SHP77 treated with DMSO at 0.1 percent for 48 hours (cell line): ENCODE results near the gene PYGM.

ENCODE experiments used
- DNase-seq: peaks from one replicate; lab custom pipeline; 2025; lab: John Stamatoyannopoulos, UW

PYGM gene

DNA sequence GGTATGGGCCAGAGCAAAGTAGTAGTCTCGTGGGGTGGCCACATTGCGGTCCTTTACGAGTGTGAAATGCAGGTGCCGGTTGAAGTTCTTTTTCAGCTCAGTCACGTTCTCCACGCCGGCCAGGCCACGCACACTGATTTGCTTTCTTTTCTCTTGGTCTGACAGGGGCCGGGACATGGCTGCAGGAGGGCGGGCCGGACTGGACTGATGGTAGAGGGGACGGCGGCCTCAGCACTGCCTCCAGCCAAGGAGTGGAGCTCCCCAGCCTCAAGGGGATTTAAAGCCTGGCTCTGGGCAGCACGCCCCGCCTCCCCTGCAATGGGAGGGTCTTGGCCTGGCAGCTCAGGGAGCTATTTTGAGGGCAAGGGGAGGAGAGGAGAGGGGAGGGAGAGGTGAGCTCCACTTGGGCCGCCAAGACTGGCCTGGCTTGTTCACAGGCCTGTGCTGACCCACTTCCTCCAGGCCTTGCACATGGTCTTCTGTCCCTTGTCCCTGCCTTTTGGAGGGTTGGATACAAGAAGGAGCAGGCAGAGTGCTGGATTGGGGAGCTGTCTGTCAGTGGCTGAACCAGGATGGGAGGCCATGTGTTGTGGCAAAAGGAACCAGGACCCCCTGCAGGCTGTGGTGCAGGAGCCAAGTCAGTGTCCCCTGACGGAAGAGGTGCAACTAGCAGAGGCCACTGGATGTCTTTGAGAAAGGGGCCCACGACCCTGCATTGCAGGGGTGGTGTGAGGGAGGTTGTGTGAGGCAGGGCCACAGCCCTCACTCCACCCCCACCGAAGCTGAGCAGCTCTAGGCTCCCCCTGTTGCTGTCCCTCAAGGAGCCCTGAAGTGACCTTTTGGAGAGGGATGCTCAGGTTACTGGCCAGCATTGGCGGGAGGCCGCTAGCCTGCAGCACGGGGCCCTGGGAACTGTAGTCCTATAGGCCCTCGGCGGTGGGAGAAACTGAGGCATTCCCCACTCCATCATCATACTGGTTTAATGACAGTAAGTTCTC lies at the start of gene PYGM:
TSS of gene PYGM (minus strand) at position 253 of the 998 bp plus-strand sequence. CDS start at position 177, 76 bp downstream.
- DNase-seq, result no peak

DNA sequence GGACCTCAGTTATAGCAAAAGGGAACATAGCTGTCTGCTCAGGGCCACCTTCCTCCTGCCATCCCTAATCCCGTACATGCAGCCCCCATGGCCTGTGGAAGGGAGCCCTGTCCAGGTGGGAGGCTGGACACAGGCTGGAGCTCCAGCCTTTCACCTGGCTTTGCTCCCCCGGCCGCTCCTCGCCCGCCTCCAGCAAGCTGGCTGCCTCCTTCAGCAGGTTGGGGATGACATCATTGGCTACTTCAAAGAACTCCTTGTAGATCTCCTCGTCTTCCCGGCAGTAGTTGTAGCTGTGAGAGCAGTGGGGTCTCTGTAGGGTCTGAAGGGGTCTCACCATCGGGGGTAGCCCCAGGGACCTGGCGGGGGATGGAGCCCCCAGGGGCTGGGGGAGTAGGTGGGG lies 45.7 kb upstream of the PYGM start:
- DNase-seq, result no peak

DNA sequence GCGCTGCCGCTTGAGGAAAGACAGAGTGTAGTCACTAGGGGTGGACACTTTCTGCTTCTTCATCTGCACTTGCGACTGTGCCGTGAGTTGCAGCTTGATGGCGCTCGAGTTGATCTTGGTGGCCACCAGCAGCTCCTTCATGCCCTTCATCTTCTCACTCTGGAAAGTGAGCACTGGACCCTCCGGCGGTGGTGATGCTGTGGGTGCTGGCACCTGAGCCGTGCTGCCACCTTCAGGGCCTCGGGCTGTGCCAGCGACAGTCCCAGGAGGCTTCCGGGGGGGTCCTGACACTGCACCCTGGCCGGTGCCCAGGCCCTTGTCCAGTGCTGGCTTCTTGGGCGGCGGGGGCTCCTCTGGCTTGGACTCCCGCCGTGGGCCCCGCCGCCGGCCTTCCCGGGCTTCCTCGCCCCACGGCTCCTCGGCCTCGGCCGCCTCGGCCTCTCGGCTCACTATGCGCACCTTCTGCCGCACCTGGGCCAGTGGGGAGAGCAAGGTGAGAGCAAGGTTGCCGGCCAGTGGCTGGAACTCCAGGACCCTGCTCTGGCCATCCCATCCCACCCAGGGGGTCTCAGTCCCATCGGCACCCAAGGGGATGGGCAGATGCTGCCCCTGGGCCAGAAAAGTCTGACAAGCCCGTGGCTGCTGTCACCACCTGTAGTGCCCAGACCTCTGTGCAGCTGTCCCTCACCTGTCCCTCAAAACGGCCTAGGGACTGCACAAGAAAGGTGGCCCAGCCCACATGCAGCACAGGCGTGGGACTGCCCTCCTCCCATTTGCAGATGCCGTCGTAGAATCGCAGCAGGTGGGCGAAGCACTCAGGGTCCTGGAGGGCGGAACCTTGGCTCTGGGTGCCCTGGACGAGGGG lies 44.8 kb upstream of the PYGM start:
- no peak for DNase-seq

DNA sequence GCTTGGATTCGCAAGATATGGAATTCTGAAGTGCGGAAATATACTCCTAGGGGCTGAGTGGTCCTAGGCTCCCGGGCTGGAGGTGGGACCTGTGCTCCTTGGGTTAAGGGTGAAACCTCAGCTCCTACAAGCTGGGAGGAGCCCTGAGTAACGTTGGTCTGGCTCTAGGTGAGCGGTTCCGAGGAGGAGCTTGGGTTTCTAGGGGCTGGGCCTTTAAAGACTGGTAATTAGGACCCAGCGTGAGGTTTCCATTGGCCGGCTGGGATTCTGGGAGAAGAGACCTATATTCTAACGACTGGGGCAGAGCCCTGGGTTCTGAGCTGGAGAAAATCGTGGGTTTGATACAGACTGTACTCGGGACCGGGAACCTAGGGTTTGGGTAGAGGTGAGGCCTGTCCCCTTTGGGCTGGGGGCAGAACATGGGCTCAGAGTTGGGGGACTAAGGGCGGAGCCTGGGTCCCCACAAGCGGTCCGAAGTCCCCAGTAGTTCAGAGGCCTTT lies 44.1 kb upstream of the PYGM start:
- no peak for DNase-seq

DNA sequence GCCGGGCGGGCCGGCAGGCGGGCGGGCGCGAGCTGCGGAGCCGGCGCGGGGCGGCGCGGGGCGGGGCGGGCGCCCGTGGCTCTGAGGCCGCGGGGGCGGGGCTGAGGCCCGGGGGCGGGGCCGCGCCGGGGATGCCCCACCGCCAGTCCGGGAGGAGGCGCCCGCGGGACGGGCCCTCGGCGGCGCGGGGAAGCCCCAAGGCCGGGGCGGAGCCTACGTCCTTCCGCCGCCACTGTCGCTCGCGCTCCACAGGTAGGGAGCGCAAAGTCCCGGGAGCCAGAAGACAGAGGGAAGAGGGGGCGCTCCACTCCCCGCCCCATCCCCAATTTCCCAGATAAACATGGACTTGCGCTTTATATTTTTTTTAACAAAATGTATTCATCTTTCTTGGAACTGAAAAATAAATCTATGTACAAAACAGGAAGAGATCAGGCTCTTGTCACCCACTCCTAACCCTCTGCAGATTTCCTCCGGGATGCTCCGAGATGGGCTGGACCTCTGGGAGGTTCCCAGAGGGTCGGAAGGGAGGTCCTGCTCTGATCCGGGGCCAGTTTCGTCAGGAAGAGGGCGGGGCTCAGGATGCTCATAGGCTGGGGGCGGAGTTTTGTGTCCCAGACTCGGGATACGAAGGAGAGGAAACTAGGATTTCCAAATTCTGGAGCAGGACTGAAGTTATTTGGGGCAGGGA lies 43.5 kb upstream of the PYGM start, which contains the start of gene MAP4K2:
TSS of gene MAP4K2 (minus strand) at position 57 of the 688 bp plus-strand sequence. CDS start 65 bp downstream, outside the sequence.
- DNase-seq, result peak; percentile 30

DNA sequence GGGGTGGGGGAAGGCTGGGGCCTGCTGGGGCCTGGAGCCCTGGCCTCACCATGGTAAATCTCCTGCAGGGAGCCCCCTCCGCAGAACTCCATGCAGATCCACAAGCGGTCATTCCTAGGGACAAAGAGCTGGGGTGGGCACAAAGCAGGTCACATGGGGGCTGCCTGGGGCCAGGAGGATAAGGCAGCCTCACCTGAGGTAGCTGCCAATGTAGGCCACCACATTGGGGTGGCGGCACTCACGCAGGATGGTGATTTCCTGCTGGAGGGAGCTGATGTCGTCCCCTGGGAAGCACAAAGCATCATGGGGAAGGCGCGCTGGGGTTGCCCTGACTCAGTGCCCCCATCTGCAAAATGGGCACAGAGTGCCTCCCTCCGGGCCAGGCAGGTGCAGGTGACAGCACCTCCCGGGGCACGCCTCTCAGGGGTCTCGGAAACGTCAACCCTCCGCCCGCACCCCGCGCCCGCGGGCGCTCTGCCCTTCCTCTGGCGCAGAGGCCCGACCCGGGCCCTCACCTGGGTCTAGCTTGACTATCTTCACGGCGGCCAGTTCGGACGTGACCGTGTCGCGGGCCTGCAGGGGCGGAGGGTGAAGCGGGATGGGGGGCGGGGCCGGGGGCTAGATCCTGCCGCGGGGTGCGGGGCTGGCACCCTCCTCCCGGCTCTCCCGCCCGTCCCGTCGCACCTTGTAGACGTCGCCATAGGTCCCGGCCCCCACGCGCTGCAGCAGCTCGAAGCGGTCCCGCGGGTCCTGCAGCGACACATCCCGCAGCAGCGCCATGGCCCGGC lies 42.8 kb upstream of the PYGM start:
- DNase-seq, result no peak

DNA sequence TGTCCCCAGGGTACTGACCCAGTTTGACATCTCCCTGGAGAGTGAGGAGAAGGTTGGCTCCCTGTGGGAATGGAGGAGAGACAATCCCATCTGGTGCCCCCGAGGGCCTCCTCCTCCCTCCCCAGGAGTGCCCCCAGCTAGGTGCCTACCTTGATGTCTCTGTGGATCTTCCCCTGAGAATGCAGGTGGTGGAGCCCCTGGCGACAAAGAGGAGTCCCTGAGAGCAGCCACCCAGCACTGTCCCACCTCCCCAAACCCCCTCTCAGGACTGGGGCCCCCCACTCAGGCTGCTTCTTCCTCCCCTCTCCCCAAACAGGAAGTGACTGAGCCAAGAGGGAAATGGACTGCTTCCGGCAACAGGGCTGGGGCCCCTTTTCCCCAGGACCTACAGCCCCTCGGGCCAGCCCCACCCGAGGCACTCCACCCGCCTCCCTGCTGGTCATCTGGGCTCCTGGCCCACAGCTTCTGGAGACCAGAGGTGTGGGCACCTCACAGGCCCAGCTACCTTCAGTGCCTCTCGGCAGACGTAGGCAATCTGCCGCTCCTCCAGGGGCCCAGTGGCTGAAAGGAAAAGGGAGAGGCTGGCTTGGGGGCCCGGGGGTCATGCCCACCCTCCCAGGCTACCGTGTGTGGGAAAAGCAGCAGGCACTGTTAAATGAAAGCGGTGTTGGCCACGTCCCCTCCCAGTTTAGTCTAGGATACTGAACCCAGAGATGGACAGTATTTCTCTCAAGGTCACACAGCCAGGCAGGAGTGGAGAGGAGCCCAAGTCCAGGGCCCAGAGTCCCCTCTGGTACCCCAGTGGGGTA lies 42.0 kb upstream of the PYGM start:
- DNase-seq, result no peak

DNA sequence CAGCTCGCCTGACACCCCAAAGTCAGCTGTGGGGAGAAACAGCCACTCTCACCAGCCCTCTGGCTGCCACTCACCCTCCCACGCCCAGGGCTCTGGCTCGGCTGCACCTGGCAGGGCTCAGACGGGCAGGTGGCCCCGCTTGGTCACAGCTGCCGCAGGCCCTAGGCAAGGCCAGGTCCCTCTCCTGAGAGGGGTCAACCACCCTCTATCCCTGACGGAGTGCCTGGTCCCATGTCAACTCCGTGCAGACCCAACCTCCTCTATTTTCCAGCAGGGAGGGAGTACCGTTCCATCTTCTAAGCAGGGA lies 41.3 kb upstream of the PYGM start:
- DNase-seq, result no peak

DNA sequence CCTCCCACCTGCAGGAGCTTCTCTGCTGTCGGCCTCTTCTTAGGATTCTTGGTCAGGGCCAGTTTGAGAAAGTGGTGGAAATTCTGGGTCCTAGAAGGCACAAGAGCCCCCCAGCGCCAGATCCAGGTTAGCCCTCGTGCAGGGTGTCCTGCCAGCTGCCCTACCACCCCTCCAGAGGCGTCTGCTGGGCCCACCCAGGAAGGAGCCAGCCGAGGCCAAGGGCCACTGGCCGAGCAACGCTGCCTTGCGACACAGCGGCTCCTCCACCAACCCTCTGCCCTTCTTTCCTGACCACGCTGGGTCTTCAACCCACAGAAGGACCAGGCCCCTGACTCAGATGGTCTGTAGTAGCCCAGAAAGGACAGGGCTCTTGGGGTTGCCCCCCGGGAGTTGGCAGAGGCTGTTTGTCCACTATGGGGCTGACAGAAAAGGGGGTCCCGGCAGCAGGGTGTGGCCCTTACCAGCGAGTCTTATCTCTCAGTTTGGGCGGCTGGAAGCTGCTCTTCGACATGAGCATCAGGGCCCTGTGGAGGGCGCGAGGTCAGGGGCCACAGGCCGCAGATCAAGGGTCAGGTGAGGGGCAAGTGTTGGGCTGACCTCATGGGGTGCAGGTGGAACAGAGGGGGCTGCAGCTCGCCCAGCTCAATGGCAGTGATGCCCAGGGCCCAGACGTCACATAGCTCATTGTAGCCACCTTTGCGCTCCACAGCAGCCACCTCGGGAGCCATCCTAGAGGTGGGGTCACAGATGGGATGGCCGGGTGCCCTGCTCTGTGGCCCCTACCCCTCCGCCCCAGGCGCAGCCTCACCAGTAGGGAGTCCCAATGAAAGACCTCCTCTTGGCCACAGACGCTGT lies 40.8 kb upstream of the PYGM start:
- DNase-seq, result no peak

DNA sequence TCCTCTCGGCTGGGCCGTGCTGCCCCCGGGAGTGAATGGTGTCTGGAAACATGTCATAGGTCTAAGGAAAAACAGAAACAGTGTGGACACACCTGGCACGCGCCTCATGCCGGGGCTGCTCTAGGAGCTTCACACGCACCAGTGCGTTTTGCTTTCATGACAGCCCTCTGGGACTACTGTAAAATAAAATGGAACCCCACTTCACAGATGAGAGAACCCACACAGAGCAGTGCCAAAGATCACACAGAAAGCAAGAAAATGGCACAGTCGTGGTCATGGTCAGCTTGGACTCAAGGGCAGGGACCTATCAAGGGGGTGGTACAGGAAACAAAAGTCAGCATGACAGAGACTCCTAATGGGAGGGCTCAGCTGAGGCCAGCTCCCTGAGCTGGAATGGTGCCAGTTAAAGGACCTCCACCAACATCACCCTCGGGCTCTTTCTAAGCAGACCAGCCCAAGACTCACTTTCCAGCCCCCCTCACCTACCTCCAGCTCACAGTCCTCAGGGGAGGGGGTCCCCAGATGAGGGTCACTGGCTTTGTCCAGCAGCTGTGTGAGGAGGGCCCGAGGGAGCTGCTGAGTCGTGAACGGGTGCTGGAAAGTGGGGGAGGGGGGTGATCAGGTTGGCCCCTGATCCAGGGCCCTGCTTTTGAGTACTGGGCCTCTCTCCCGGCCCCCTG lies 40.0 kb upstream of the PYGM start:
- no peak for DNase-seq

DNA sequence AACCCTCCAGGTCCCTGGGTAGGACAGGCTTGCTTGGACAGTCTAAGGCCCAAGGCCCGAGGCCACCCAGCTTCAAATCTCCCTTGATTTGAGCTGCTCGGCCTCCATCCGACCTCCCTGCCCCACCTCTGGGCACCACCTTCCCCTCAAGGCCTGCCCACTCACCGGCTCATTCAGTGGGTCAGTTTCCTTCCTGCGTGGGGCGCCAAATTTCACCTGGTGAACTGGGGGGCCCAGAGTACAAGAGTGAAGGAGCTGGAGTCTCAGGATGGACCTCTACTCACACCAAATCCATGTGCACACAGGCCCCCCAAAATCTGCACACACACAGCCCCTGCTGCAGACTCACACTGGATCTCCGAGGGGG lies 39.5 kb upstream of the PYGM start:
- no peak for DNase-seq

DNA sequence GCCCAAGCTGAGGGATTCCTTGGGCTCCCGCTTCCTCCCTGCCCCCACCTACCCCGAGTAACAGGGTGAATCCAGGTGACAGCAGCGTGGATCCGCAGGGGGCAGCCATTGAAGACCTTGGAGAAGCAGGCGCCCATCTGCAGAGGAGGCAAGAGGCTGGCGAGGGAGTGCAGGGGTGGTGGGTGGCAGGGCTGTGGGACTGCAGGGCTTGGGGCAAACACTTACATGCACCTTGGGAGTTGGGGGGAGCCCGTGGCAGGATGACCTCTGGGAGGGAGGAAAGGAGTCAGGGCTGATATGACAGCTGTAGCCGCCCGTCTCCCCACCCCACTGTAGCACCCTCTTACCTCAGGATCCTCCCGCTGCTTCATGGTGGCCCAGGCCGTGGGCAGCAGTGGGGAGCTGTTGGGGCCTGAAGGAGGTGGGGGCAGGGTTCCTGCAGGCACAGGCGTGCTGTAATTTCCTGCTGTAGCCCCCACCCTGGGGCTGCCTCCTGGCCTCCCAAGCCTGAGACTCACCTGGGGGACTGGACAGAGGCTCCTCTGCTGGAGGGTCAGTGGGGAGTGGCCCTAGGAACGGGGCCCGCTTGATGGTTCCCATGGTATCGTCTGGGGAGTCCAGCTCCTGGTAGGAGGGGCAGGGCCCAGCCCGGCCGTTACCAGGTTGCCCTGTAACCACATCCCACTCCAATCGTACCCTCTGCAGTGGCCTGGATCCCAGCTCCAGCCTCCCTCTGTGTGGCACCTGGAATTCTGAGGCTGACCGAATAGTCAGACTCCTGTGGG lies 37.2 kb upstream of the PYGM start:
- no peak for DNase-seq

DNA sequence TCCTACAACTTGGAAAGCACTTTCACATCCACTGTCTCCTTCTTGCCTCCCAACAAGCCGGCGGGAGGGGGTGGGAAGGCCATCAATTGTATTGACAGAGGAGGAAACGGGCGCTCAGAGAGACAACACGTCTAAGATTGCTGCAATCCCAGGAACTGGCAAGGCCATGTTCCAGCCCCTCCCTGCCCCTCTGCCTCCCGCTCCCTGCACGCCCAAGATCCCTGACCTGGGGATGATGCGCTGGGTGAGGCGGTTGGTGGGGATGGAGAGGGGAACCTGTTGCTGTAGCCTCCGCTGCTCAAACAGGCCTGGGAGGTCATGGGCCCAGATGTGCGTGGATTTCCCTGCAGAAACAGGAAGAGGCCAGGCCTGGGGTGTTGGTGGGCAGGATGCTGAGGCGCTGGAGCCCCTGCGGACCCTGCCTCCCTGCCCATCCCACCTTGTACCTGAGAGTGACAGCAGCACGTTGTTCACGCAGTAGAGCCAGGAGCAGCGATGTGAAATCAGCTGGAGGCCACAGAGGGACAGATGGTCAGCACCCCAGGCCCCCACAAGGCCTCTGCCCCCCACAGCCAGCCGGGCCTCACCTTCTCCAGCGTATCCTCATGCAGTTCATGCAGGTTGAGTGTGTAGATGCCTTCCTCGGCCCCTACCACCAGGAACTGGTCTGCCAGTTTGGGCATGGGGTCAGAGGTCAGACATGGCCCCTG lies 36.4 kb upstream of the PYGM start:
- DNase-seq, result no peak

DNA sequence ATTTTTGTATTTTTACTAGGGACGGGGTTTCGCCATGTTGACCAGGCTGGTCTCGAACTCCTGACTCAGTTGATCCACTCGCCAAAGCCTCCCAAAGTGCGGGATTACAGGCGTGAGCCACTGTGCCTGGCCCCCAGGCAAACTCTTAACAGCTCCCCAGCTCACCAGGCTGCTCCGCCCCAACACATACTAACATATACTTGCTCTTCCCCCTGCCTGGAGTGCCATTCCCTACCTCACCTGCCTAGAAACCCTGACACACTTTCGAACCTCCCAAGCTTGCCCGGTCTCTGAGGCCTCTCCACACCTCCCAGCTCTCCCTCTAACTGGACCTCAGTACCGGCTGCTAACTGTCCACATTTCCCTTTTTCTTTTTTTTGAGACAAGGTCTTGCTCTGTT lies 34.8 kb upstream of the PYGM start:
- DNase-seq, result no peak

DNA sequence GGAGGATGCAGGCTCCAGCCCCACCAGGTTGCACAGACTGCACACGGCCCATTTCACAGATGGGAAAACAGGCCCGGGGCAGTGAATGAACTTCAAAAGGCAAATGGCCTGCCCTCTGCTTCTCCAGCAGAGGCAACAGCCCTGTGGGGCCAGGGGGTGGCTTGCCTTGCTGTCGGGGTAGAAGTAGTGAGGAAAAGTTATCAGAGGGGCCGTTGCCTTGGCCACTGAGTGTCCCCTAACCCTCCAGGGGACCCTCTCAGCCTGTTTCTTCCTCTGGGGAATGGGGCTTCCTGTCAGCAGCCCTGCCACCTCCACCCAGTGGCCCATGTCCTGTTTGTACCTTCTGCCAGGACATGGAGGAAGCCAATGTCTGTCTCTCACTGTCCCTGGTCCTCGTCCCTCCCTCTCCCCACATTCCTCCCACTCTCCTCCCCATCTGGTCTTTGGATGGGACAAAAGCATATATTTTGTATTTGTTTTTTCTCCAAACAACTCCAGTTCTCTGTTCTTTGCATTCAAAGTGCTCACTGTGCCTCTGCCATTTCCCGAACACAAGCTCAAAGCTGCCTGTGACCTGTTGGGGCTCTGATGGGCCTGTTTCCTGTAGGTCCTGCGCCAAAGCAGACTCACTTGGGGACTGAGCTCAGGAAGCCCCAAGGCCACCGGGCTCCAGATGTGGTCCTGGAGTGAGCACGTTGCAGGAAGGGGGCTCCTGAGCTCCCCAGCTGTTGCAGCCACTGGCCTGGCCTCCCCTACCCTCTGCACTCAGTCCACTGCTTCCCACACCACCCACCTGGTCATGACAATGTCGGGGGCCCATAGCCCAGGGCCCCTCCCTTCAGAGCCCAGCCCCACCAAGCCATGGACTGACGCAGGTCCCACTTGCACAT lies 33.7 kb upstream of the PYGM start:
- DNase-seq, result no peak

DNA sequence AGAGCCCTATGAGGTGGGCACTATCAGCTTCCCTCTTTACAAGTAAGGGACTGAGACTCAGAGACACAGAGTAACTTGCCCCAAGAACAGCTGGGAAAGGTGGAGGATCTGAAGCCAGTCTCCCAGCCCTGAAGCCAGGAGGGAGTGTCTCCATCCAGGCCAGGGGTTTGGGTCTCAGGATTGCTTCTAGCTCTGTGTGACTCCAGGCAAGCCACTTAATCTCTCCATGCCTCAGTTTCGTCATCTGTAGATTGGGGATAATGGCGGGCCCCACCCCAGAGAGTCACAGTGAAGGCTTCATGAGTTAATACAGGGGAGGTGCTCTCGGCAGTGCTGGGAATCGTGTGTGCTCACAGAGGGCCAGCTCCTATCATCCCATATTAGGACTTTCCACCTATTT lies 32.7 kb upstream of the PYGM start:
- no peak for DNase-seq
